Activated naive CD4-positive, alpha-beta T cell treated with anti-CD3 and anti-CD28 coated beads, Interleukin-2, amount 10 ng/mL, durations not matched to agents 7 days and 5 days (primary cell): ENCODE data around the gene RALA.
"Not testable (repeated sequence)": the region's sequence is repeated elsewhere in the genome, so short reads cannot be mapped to it uniquely, and the experiment has no call there.

Experiments
- CTCF ChIA-PET: fragments of 350-600 bp; sonication (Branson Sonifier 250); formaldehyde crosslinking; loops from one replicate; lab custom pipeline; 2021; ENCODE audit warnings: antibody characterized with exemption; lab: Charles Lee
- DNase-seq: peaks from one replicate; pipeline ENCODE4 v3.0.0-alpha.2; 2020
- H3K27ac Mint-ChIP-seq: one replicate; pipeline ENCODE4 v1.8.0; 2021; ENCODE audit warnings: mild to moderate bottlenecking, moderate library complexity, mixed read lengths
- H3K27me3 Mint-ChIP-seq: one replicate; pipeline ENCODE4 v1.8.0; 2021; ENCODE audit warnings: mild to moderate bottlenecking, mixed read lengths
- H3K36me3 Mint-ChIP-seq: one replicate; pipeline ENCODE4 v1.8.0; 2021; ENCODE audit warnings: mixed read lengths
- H3K4me1 Mint-ChIP-seq: one replicate; pipeline ENCODE4 v1.8.0; 2021; ENCODE audit warnings: mixed read lengths
- H3K4me3 Mint-ChIP-seq: one replicate; pipeline ENCODE4 v1.8.0; 2021; ENCODE audit warnings: mild to moderate bottlenecking, moderate library complexity, mixed read lengths
- H3K9me3 Mint-ChIP-seq: one replicate; pipeline ENCODE4 v1.8.0; 2021; ENCODE audit warnings: mixed read lengths

Gene RALA

GRCh38 chr7:39693086-39693485 is 69.7 kb downstream of the RALA start:
- DNase-seq, H3K27me3 Mint-ChIP-seq, CTCF ChIA-PET, H3K27ac Mint-ChIP-seq, H3K4me1 Mint-ChIP-seq, H3K9me3 Mint-ChIP-seq, H3K4me3 Mint-ChIP-seq: not testable (repeated sequence)
- H3K36me3 Mint-ChIP-seq, result peaks cover 52% of the 10 kb centered on the region

- Mint-ChIP-seq H3K36me3 (peaks cover 53% of the 10 kb centered on the region), H3K4me3 (no peak overlapping the region), H3K27me3 (no peaks in the 10 kb centered on the region), H3K27ac (no peak overlapping the region), H3K9me3 (peaks cover 2% of the 10 kb centered on the region), H3K4me1 (no peaks in the 10 kb centered on the region)
- DNase-seq, result no peak
- CTCF ChIA-PET, result no interaction called here
Measured at GRCh38 chr7:39693812-39694211, 70.4 kb downstream of the RALA start.

- H3K27me3 Mint-ChIP-seq, result no peaks in the 10 kb centered on the region
- peaks cover 54% of the 10 kb centered on the region for H3K36me3 Mint-ChIP-seq
- no peak overlapping the region for H3K4me3 Mint-ChIP-seq
- no peaks in the 10 kb centered on the region for H3K4me1 Mint-ChIP-seq
- H3K9me3 Mint-ChIP-seq, result peaks cover 2% of the 10 kb centered on the region
- no peak overlapping the region for H3K27ac Mint-ChIP-seq
- CTCF ChIA-PET, result interaction anchor here (0.8 to 0.9 kb wide), 2 partner anchors 11 to 22 kb away, joined by 3 read pairs; no protein-coding TSS in a partner anchor
- DNase-seq, result no peak
Measured at GRCh38 chr7:39695852-39696586, 72.6 kb downstream of the RALA start.

GRCh38 chr7:39696631-39697030 is 73.3 kb downstream of the RALA start:
- DNase-seq, result no peak
- Mint-ChIP-seq H3K9me3 (peaks cover 2% of the 10 kb centered on the region), H3K27ac (no peak overlapping the region), H3K36me3 (peaks cover 55% of the 10 kb centered on the region), H3K4me1 (no peaks in the 10 kb centered on the region), H3K4me3 (no peak overlapping the region), H3K27me3 (no peaks in the 10 kb centered on the region)
- CTCF ChIA-PET, result interaction anchor here (0.8 kb wide), 1 partner anchor 22 kb away, joined by 3 read pairs; no protein-coding TSS in a partner anchor

GRCh38 chr7:39697483-39697882 is 74.1 kb downstream of the RALA start:
- peaks cover 54% of the 10 kb centered on the region for H3K36me3 Mint-ChIP-seq

GRCh38 chr7:39700165-39700564 is 76.8 kb downstream of the RALA start:
- H3K36me3 Mint-ChIP-seq, result peaks cover 55% of the 10 kb centered on the region
- H3K27me3 Mint-ChIP-seq, result no peaks in the 10 kb centered on the region
- H3K4me1 Mint-ChIP-seq, result no peaks in the 10 kb centered on the region
- no peaks in the 10 kb centered on the region for H3K9me3 Mint-ChIP-seq
- CTCF ChIA-PET, result no interaction called here
- no peak overlapping the region for H3K4me3 Mint-ChIP-seq
- H3K27ac Mint-ChIP-seq, result no peak overlapping the region
- no peak for DNase-seq

More at GRCh38 chr7:39697483-39697882, 74.1 kb downstream of the RALA start:
- CTCF ChIA-PET, result no interaction called here
- Mint-ChIP-seq H3K27ac (no peak overlapping the region), H3K27me3 (no peaks in the 10 kb centered on the region), H3K4me1 (no peaks in the 10 kb centered on the region), H3K9me3 (peaks cover 2% of the 10 kb centered on the region), H3K4me3 (no peak overlapping the region)
- DNase-seq, result no peak

- Mint-ChIP-seq H3K36me3 (peaks cover 56% of the 10 kb centered on the region), H3K27me3 (no peaks in the 10 kb centered on the region), H3K9me3 (no peaks in the 10 kb centered on the region), H3K4me1 (no peaks in the 10 kb centered on the region), H3K4me3 (no peak overlapping the region), H3K27ac (no peak overlapping the region)
- DNase-seq, result no peak
- CTCF ChIA-PET, result no interaction called here
Measured at GRCh38 chr7:39700932-39701331, 77.6 kb downstream of the RALA start.

GRCh38 chr7:39702133-39702532 is 78.8 kb downstream of the RALA start:
- Mint-ChIP-seq H3K4me1 (no peaks in the 10 kb centered on the region), H3K4me3 (no peak overlapping the region), H3K36me3 (peaks cover 53% of the 10 kb centered on the region), H3K27me3 (no peaks in the 10 kb centered on the region), H3K9me3 (no peaks in the 10 kb centered on the region), H3K27ac (no peak overlapping the region)
- CTCF ChIA-PET, result no interaction called here
- DNase-seq, result no peak

GRCh38 chr7:39703144-39703543 is 79.8 kb downstream of the RALA start:
- no peak for DNase-seq
- CTCF ChIA-PET, result interaction anchor here (0.9 kb wide), 1 partner anchor 13 kb away, joined by 3 read pairs; no protein-coding TSS in a partner anchor
- Mint-ChIP-seq H3K4me1 (no peaks in the 10 kb centered on the region), H3K27me3 (no peaks in the 10 kb centered on the region), H3K27ac (no peak overlapping the region), H3K9me3 (no peaks in the 10 kb centered on the region), H3K4me3 (no peak overlapping the region), H3K36me3 (peaks cover 46% of the 10 kb centered on the region)

- Mint-ChIP-seq H3K4me1 (no peaks in the 10 kb centered on the region), H3K27ac (no peak overlapping the region), H3K4me3 (no peak overlapping the region), H3K36me3 (peaks cover 14% of the 10 kb centered on the region), H3K9me3 (peaks cover 16% of the 10 kb centered on the region), H3K27me3 (no peaks in the 10 kb centered on the region)
- CTCF ChIA-PET, result no interaction called here
- DNase-seq, result no peak
Measured at GRCh38 chr7:39709029-39709428, 85.7 kb downstream of the RALA start.

GRCh38 chr7:39709768-39710311 is 86.5 kb downstream of the RALA start:
- Mint-ChIP-seq H3K4me1 (no peaks in the 10 kb centered on the region), H3K27me3 (no peaks in the 10 kb centered on the region), H3K9me3 (peaks cover 24% of the 10 kb centered on the region), H3K27ac (no peak overlapping the region), H3K4me3 (no peak overlapping the region), H3K36me3 (peaks cover 15% of the 10 kb centered on the region)
- DNase-seq, result no peak
- CTCF ChIA-PET, result no interaction called here

- Mint-ChIP-seq H3K9me3 (peaks cover 41% of the 10 kb centered on the region), H3K27ac (no peak overlapping the region), H3K27me3 (peaks cover 8% of the 10 kb centered on the region), H3K4me1 (no peaks in the 10 kb centered on the region), H3K4me3 (no peak overlapping the region), H3K36me3 (peaks cover 4% of the 10 kb centered on the region)
- CTCF ChIA-PET, result interaction anchor here (1.2 kb wide), 1 partner anchor 134 kb away, joined by 5 read pairs; no protein-coding TSS in a partner anchor
- DNase-seq, result no peak
Measured at GRCh38 chr7:39712751-39713150, 89.4 kb downstream of the RALA start.

GRCh38 chr7:39714447-39715091 is 91.2 kb downstream of the RALA start:
- Mint-ChIP-seq H3K36me3 (peaks cover 4% of the 10 kb centered on the region), H3K9me3 (peaks cover 41% of the 10 kb centered on the region), H3K4me1 (no peaks in the 10 kb centered on the region), H3K4me3 (no peak overlapping the region), H3K27ac (no peak overlapping the region), H3K27me3 (peaks cover 8% of the 10 kb centered on the region)
- no peak for DNase-seq
- CTCF ChIA-PET, result no interaction called here

GRCh38 chr7:39720586-39720985 is 97.2 kb downstream of the RALA start:
- H3K27ac Mint-ChIP-seq, result no peak overlapping the region
- no peak overlapping the region for H3K4me3 Mint-ChIP-seq
- DNase-seq, result no peak
- H3K27me3 Mint-ChIP-seq, result peaks cover 2% of the 10 kb centered on the region
- CTCF ChIA-PET, result no interaction called here
- H3K9me3 Mint-ChIP-seq, result peaks cover 10% of the 10 kb centered on the region
- no peaks in the 10 kb centered on the region for H3K4me1 Mint-ChIP-seq
- H3K36me3 Mint-ChIP-seq, result no peaks in the 10 kb centered on the region
